NCI-H526 treated with DMSO at 0.1 percent for 48 hours (cell line): Measurements from ENCODE around the gene CTU1.

ENCODE experiments used
- DNase-seq: peaks from one replicate; lab custom pipeline; 2025; lab: John Stamatoyannopoulos, UW

The CTU1 gene

GRCh38 chr19:51102991-51103390 lies 5.2 kb downstream of the CTU1 start:
- DNase-seq, result no peak

- DNase-seq, result no peak
These were observed 6.9 kb downstream of the CTU1 start for GRCh38 chr19:51101171-51101865.

- no peak for DNase-seq
These were observed 7.6 kb downstream of the CTU1 start for GRCh38 chr19:51100601-51101000.

- DNase-seq, result no peak
These were observed 9.2 kb downstream of the CTU1 start for GRCh38 chr19:51099047-51099382.

- no peak for DNase-seq
These were observed 9.7 kb downstream of the CTU1 start for GRCh38 chr19:51098365-51099046.

- no peak for DNase-seq
These were observed 10.4 kb downstream of the CTU1 start for GRCh38 chr19:51097796-51098195.

- DNase-seq, result peak; percentile 25
These were observed 11.0 kb downstream of the CTU1 start for GRCh38 chr19:51097166-51097738.

GRCh38 chr19:51096473-51097165 lies 11.6 kb downstream of the CTU1 start:
- no peak for DNase-seq

- peak; percentile 26 for DNase-seq
These were observed 13.4 kb downstream of the CTU1 start for GRCh38 chr19:51094696-51095279.

- DNase-seq, result no peak
These were observed 14.5 kb downstream of the CTU1 start for GRCh38 chr19:51093510-51094345.

GRCh38 chr19:51093101-51093500 lies 15.1 kb downstream of the CTU1 start:
- DNase-seq, result no peak

GRCh38 chr19:51091895-51092873 lies 16.0 kb downstream of the CTU1 start:
- DNase-seq, result no peak

GRCh38 chr19:51091126-51091525 lies 17.1 kb downstream of the CTU1 start:
- DNase-seq, result no peak

- no peak for DNase-seq
These were observed 17.7 kb downstream of the CTU1 start for GRCh38 chr19:51090471-51090870.

- DNase-seq, result no peak
These were observed 18.4 kb downstream of the CTU1 start for GRCh38 chr19:51089786-51090185.

GRCh38 chr19:51086153-51086850 lies 21.9 kb downstream of the CTU1 start:
- no peak for DNase-seq

GRCh38 chr19:51084505-51084904 lies 23.7 kb downstream of the CTU1 start:
- DNase-seq, result no peak

GRCh38 chr19:51083783-51084182 lies 24.4 kb downstream of the CTU1 start:
- no peak for DNase-seq

GRCh38 chr19:51083181-51083580 lies 25.0 kb downstream of the CTU1 start:
- DNase-seq, result no peak

- no peak for DNase-seq
These were observed 25.6 kb downstream of the CTU1 start, which contains the start of gene KLK14 for GRCh38 chr19:51082611-51083010. TSS of gene KLK14 (minus strand) at chr19:51082887. CDS start at chr19:51082614, 273 bp downstream.
